Panc1 (cell line): Measurements from ENCODE around the gene PREP. TPM values are rescaled to one million over a fixed set of nuclear protein-coding genes. Genes with fewer than 3 reads are reported as not detected.

Source experiments
- ATAC-seq: fragments of 200-7000 bp; cut with Tn5 transposase; 2 replicates; pipeline ENCODE4 v1.9.1; 2020; ENCODE audit warnings: mild to moderate bottlenecking, moderate library complexity
- BruUV-seq: library from RNA; stranded (reverse); fragments of 400-500 nt; replicated peaks from 2 replicates; lab custom pipeline; 2021; lab: Mats Ljungman, UMichigan
- CTCF ChIA-PET: fragments of 300-600 bp; sonication (Branson Sonifier 250); formaldehyde crosslinking; loops from one replicate; lab custom pipeline; 2022; ENCODE audit warnings: antibody characterized with exemption; lab: Charles Lee
- POLR2A ChIA-PET: fragments of 300-600 bp; sonication (Branson Sonifier 250); formaldehyde crosslinking; loops from one replicate; lab custom pipeline; 2022; ENCODE audit warnings: antibody characterized with exemption; lab: Charles Lee
- DNase-seq: peaks from one replicate; pipeline ENCODE4 v3.0.0-alpha.2; 2010; ENCODE audit warnings: low read depth, low spot score
- H3K27ac ChIP-seq: 2 replicates; pipeline ENCODE4 v1.5.1; 2011; ENCODE audit warnings: mild to moderate bottlenecking, low read length, inconsistent platforms
- H3K27me3 ChIP-seq: fragments of 200-500 bp; sonication (Bioruptor generic); 2 replicates; pipeline ENCODE4 v1.6.0; 2014; ENCODE audit warnings: low read length, inconsistent platforms; ENCODE audit not compliant: control insufficient read depth, insufficient read depth
- H3K36me3 ChIP-seq: fragments of 200-500 bp; sonication (Bioruptor generic); 2 replicates; pipeline ENCODE4 v1.5.1; 2014; ENCODE audit warnings: inconsistent platforms, mild to moderate bottlenecking, low read length, moderate library complexity; ENCODE audit not compliant: control insufficient read depth, insufficient read depth
- H3K4me1 ChIP-seq: 2 replicates; pipeline ENCODE4 v1.5.1; 2011; ENCODE audit warnings: inconsistent platforms, mild to moderate bottlenecking, low read length, moderate library complexity; ENCODE audit not compliant: control insufficient read depth, insufficient read depth
- H3K4me3 ChIP-seq, 2 experiments: 2 replicates each; pipeline ENCODE4 v1.5.1; 2011 to 2012; ENCODE audit warnings: low read depth in 2 of 2, low read length in 2 of 2, mild to moderate bottlenecking in 2 of 2, inconsistent platforms in 1 of 2, moderate library complexity in 1 of 2
- H3K9me3 ChIP-seq: fragments of 200-500 bp; sonication (Bioruptor generic); 2 replicates; pipeline ENCODE4 v1.5.1; 2014; ENCODE audit warnings: low read depth, mild to moderate bottlenecking, inconsistent platforms, low read length, moderate library complexity; ENCODE audit not compliant: control insufficient read depth, insufficient read depth
- POLR2AphosphoS5 ChIP-seq: IDR thresholded peaks from 2 replicates; pipeline ENCODE4 v1.6.1; 2012; ENCODE audit warnings: mild to moderate bottlenecking, low read depth, low read length, moderate library complexity
- SIN3A ChIP-seq: IDR thresholded peaks from 2 replicates; pipeline ENCODE4 v1.6.1; 2012; ENCODE audit warnings: low read depth, mild to moderate bottlenecking, low read length, moderate library complexity, borderline replicate concordance; ENCODE audit not compliant: insufficient read depth
- TCF7L2 ChIP-seq: IDR thresholded peaks from 2 replicates; pipeline ENCODE4 v1.6.1; 2011; ENCODE audit warnings: mild to moderate bottlenecking, low read depth, low read length, inconsistent platforms
- in situ Hi-C: cut with HindIII; loops from 2 replicates; pipeline ENCODE4 v1.10.0; 2016; ENCODE audit warnings: low sequenced_read_pairs, low pct_unique_long_range_greater_than_20kb
- intact Hi-C: fragments of 100-400 bp; cut with micrococcal nuclease; formaldehyde crosslinking; loops from one replicate; pipeline ENCODE4 v1.10.0; 2022; ENCODE audit not compliant: unreplicated experiment
- total RNA-seq: library from RNA; stranded (reverse); gene quantifications from one replicate; pipeline ENCODE4 v1.2.1, GENCODE V29; 2021; ENCODE audit not compliant: unreplicated experiment
- TF ChIP-seq, protein P1 (sequence below): fragments of 450-650 bp; IDR thresholded peaks from 2 replicates; pipeline ENCODE4 v1.5.1; 2017; ENCODE audit warnings: mild to moderate bottlenecking
- TF ChIP-seq, protein P2 (sequence below), 2 experiments: IDR thresholded peaks; 2 replicates each; pipeline ENCODE4 v1.6.1; 2011 to 2012; ENCODE audit warnings: low read depth in 2 of 2, control low read depth in 1 of 2, low read length in 1 of 2, mild to moderate bottlenecking in 1 of 2, moderate library complexity in 1 of 2; ENCODE audit not compliant: insufficient read depth in 1 of 2

The PREP gene
- total RNA-seq, 1 experiment from 2014 or later, result 50.4 TPM

DNA sequence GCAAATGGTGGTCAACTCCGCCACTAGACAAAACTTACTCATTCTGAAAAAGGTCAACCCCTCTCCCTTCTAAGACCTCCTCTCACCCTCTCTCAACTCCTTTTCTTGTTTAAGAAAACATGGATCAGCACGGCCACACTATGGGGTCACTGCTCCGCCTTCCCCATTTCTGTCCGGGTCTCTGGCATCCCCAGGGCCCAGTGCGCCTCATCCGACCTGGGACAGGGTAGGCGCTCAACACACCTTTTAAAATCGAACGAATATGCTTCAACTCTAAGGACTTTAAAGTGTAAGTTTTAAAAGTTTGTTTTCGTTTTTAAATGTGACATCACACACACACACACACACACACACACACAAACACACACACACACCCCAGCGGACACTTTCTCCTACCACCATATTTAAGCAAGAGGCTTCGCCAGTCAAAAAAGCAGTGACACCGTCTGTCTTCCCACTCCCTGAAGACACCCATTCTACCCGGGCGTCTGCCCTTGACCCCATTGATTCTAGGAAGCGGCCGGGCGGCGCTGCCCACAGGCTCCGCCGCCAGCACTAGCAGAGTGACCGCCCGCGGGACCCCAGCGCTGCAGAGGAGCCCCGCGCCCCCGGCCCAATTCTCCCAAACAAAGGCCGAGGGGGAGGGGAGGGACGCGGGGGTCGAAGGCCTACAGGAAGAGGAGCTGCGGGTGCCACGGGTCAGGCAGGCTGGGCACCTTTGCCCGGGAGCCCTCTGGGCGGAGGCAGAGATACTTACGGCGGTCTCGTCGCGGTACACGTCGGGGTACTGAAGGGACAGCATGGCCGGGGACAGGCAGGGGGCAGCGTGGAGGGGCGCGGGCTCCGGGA is 568 bp downstream of the PREP start:
- TF ChIP-seq, protein P1, sequence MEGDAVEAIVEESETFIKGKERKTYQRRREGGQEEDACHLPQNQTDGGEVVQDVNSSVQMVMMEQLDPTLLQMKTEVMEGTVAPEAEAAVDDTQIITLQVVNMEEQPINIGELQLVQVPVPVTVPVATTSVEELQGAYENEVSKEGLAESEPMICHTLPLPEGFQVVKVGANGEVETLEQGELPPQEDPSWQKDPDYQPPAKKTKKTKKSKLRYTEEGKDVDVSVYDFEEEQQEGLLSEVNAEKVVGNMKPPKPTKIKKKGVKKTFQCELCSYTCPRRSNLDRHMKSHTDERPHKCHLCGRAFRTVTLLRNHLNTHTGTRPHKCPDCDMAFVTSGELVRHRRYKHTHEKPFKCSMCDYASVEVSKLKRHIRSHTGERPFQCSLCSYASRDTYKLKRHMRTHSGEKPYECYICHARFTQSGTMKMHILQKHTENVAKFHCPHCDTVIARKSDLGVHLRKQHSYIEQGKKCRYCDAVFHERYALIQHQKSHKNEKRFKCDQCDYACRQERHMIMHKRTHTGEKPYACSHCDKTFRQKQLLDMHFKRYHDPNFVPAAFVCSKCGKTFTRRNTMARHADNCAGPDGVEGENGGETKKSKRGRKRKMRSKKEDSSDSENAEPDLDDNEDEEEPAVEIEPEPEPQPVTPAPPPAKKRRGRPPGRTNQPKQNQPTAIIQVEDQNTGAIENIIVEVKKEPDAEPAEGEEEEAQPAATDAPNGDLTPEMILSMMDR, result no peak
- TF ChIP-seq POLR2AphosphoS5, result no peak
- TF ChIP-seq, protein P2, sequence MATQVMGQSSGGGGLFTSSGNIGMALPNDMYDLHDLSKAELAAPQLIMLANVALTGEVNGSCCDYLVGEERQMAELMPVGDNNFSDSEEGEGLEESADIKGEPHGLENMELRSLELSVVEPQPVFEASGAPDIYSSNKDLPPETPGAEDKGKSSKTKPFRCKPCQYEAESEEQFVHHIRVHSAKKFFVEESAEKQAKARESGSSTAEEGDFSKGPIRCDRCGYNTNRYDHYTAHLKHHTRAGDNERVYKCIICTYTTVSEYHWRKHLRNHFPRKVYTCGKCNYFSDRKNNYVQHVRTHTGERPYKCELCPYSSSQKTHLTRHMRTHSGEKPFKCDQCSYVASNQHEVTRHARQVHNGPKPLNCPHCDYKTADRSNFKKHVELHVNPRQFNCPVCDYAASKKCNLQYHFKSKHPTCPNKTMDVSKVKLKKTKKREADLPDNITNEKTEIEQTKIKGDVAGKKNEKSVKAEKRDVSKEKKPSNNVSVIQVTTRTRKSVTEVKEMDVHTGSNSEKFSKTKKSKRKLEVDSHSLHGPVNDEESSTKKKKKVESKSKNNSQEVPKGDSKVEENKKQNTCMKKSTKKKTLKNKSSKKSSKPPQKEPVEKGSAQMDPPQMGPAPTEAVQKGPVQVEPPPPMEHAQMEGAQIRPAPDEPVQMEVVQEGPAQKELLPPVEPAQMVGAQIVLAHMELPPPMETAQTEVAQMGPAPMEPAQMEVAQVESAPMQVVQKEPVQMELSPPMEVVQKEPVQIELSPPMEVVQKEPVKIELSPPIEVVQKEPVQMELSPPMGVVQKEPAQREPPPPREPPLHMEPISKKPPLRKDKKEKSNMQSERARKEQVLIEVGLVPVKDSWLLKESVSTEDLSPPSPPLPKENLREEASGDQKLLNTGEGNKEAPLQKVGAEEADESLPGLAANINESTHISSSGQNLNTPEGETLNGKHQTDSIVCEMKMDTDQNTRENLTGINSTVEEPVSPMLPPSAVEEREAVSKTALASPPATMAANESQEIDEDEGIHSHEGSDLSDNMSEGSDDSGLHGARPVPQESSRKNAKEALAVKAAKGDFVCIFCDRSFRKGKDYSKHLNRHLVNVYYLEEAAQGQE (IDR thresholded peaks at IDR 0.05; ENCODE audit: insufficient read depth in 1 of 2, low read depth in 2 of 2, low read length in 1 of 2), result 0 out of 4 replicates have a peak, but pooled peaks of 1 of the 2 experiments have one; percentile 47
- no peak for TF ChIP-seq TCF7L2
- no peak for TF ChIP-seq SIN3A
- in situ Hi-C loops (no loop called here), intact Hi-C loops (loop anchor here (2.0 kb wide), 2 partner anchors 266 to 314 kb away; a partner anchor contains a TSS)
- Histone ChIP-seq H3K4me3 (peak overlapping the region; percentile 85 to 96), H3K9me3 (no peaks in the 10 kb centered on the region), H3K27ac (peak overlapping the region; percentile 89), H3K4me1 (peaks cover 27% of the 10 kb centered on the region), H3K27me3 (no peaks in the 10 kb centered on the region), H3K36me3 (no peaks in the 10 kb centered on the region; the same call in 1 of the 2 replicates)
- ATAC-seq (peak; percentile 79), DNase-seq (no peak)
- ChIA-PET CTCF (interaction anchor here (0.6 to 1.7 kb wide), 8 partner anchors 17 to 314 kb away, joined by 3 to 9 read pairs (median 3); no protein-coding TSS in a partner anchor), POLR2A (no interaction called here)
- TSS peak; percentile 70 for BruUV-seq

DNA sequence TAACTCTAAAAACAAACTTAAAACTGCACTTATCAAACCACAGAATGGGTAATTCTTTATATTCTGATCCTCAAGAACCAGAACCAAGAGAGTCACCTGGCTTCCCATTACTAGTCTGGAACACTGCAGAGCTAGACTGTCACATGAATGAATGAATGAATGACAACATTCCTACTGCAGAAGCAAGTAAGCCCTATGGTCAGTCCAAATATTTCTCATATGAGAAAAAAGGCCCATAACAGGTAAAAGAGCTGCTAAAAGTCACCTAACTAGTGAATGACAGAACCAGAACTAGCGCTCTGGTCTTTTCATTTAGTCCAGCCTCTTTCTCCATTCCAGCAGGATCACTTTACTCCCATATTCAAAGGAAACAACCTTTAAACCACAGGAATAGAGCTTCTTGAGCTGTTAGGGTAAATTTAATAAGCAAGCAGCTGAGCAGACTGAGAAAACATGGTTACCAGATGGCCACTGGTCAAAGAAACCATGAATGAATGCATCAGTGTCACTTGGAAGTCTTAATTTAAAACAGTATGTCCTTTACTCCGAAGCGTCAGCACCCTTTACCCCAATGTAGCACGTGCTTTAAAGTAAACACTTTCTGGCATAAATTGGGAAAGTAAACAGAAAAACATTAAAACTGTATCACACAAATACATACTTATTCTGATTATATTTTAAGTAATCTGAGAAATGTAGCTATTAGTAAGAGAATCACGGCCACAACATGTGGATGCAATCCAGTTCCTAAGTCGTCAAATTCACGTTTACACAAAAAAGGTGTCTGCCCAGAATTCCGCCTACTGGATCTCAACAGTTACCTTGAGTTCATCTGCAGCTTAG is 1.4 kb downstream of the PREP start:
- Histone ChIP-seq H3K9me3 (no peaks in the 10 kb centered on the region), H3K27me3 (no peaks in the 10 kb centered on the region), H3K4me1 (peaks cover 27% of the 10 kb centered on the region), H3K27ac (peak overlapping the region; percentile 89), H3K36me3 (no peaks in the 10 kb centered on the region; the same call in 1 of the 2 replicates), H3K4me3 (peak overlapping the region; percentile 85 to 96)
- BruUV-seq, result no TSS peak
- ChIA-PET POLR2A (no interaction called here), CTCF (interaction anchor here (1.7 kb wide), 1 partner anchor 313 kb away, joined by 8 read pairs; no protein-coding TSS in a partner anchor)
- ATAC-seq, result no peak
- TF ChIP-seq, protein P2 (IDR thresholded peaks at IDR 0.05; ENCODE audit: insufficient read depth in 1 of 2, low read depth in 2 of 2, low read length in 1 of 2), result no peak
- TF ChIP-seq POLR2AphosphoS5, result no peak
- no peak for TF ChIP-seq TCF7L2
- TF ChIP-seq, protein P1, result no peak
- TF ChIP-seq SIN3A, result no peak
- DNase-seq, result no peak
- intact Hi-C loops, result loop anchor here (2.0 kb wide), 2 partner anchors 265 to 313 kb away; a partner anchor contains a TSS
- in situ Hi-C loops, result no loop called here
